ENCODE results near the gene FER. TPM values are rescaled to one million over a fixed set of nuclear protein-coding genes. Genes with fewer than 3 reads are reported as not detected.

The FER gene
- polyA plus RNA-seq, 3 donors = 2.4 to 14.7 (median 6.2) TPM

- H3K27ac ChIP-seq (ENCODE audit: low read depth in 1 of 2, low read length in 2 of 2) = no peak overlapping the region
- intact Hi-C loops (cut with micrococcal nuclease) = no loop called here
- H2AFZ ChIP-seq (ENCODE audit: insufficient read depth, low read depth, low read length, poor library complexity, severe bottlenecking) = no peak overlapping the region
- no peaks in the 10 kb centered on the region for H3K4me1 ChIP-seq (ENCODE audit: control insufficient read depth in 1 of 2, insufficient read depth in 2 of 2, low read length in 2 of 2)
- Mint-ChIP-seq H3K27me3 (ENCODE audit: low read depth in 3 of 3) (no peaks in the 10 kb centered on the region), H3K9me3 (peaks cover 0 to 1% (median 0%) of the 10 kb centered on the region in 7 donors), H3K36me3 (no peaks in the 10 kb centered on the region), H3K4me3 (no peak overlapping the region), H3K4me1 (peaks cover 2% of the 10 kb centered on the region), H3K27ac (no peak overlapping the region)
- H3K9ac ChIP-seq (ENCODE audit: insufficient read depth, low read length, poor library complexity, severe bottlenecking) = no peak overlapping the region
- no peaks in the 10 kb centered on the region for H4K20me1 ChIP-seq (ENCODE audit: insufficient read depth, low read length)
- no peaks in the 10 kb centered on the region for H3K9me3 ChIP-seq (replicated peaks in 1 of 2; ENCODE audit: control insufficient read depth in 1 of 2, insufficient read depth in 1 of 2, low read length in 2 of 2)
- no peaks in the 10 kb centered on the region for H3K79me2 ChIP-seq (ENCODE audit: insufficient read depth, low read length)
- DNase-seq = no peak
- no peak overlapping the region for H3K4me3 ChIP-seq (replicated peaks in 1 of 3; ENCODE audit: low read depth in 2 of 3, low read length in 3 of 3)
- no peak for TF ChIP-seq CTCF (IDR thresholded peaks at IDR 0.05)
- H3K4me2 ChIP-seq (replicated peaks; ENCODE audit: extremely low read depth, low read length, poor library complexity, severe bottlenecking) = no peak overlapping the region
- H3K27me3 ChIP-seq (ENCODE audit: control insufficient read depth in 2 of 2, insufficient read depth in 2 of 2, low read length in 2 of 2) = no peaks in the 10 kb centered on the region
- H3K36me3 ChIP-seq (replicated peaks in 1 of 2; ENCODE audit: control insufficient read depth in 1 of 2, insufficient read depth in 2 of 2, low read length in 2 of 2) = no peaks in the 10 kb centered on the region
Measured at GRCh38 chr5:109143031-109143430, 395.3 kb downstream of the FER start.

GRCh38 chr5:109145139-109145538, 397.4 kb downstream of the FER start:
- Mint-ChIP-seq H3K4me3 (no peak overlapping the region), H3K27me3 (ENCODE audit: low read depth in 3 of 3) (no peaks in the 10 kb centered on the region), H3K9me3 (peaks cover 0 to 1% (median 0%) of the 10 kb centered on the region in 7 donors), H3K36me3 (no peaks in the 10 kb centered on the region), H3K4me1 (peaks cover 2% of the 10 kb centered on the region), H3K27ac (no peak overlapping the region)
- Histone ChIP-seq H3K4me2 (replicated peaks; ENCODE audit: extremely low read depth, low read length, poor library complexity, severe bottlenecking) (no peak overlapping the region), H3K27me3 (ENCODE audit: control insufficient read depth in 2 of 2, insufficient read depth in 2 of 2, low read length in 2 of 2) (no peaks in the 10 kb centered on the region), H3K4me3 (replicated peaks in 1 of 3; ENCODE audit: low read depth in 2 of 3, low read length in 3 of 3) (no peak overlapping the region), H3K9ac (ENCODE audit: insufficient read depth, low read length, poor library complexity, severe bottlenecking) (no peak overlapping the region), H3K36me3 (replicated peaks in 1 of 2; ENCODE audit: control insufficient read depth in 1 of 2, insufficient read depth in 2 of 2, low read length in 2 of 2) (no peaks in the 10 kb centered on the region), H3K27ac (ENCODE audit: low read depth in 1 of 2, low read length in 2 of 2) (no peak overlapping the region), H3K9me3 (replicated peaks in 1 of 2; ENCODE audit: control insufficient read depth in 1 of 2, insufficient read depth in 1 of 2, low read length in 2 of 2) (no peaks in the 10 kb centered on the region), H2AFZ (ENCODE audit: insufficient read depth, low read depth, low read length, poor library complexity, severe bottlenecking) (no peak overlapping the region), H4K20me1 (ENCODE audit: insufficient read depth, low read length) (no peaks in the 10 kb centered on the region), H3K4me1 (ENCODE audit: control insufficient read depth in 1 of 2, insufficient read depth in 2 of 2, low read length in 2 of 2) (no peaks in the 10 kb centered on the region), H3K79me2 (ENCODE audit: insufficient read depth, low read length) (no peaks in the 10 kb centered on the region)
- WGBS (ENCODE audit: insufficient coverage) = no CpG with 5 or more reads among the region's 1 CpG
- no peak for TF ChIP-seq CTCF (IDR thresholded peaks at IDR 0.05)
- DNase-seq = no peak
- intact Hi-C loops (cut with micrococcal nuclease) = no loop called here

Measured in CD14-positive monocyte (primary cell).